Spinal cord (tissue), 10 donors: ENCODE results near the gene PRPS1. TPM values are rescaled to one million over a fixed set of nuclear protein-coding genes. Genes with fewer than 3 reads are reported as not detected.
"Not testable (repeated sequence)": the region's sequence is repeated elsewhere in the genome, so short reads cannot be mapped to it uniquely, and the experiment has no call there.

ENCODE experiments used
- DNase-seq, 6 donors: peaks; one replicate each; pipeline versions ENCODE4 v3.0.0 to v3.0.0-alpha.2; 2013 to 2015; ENCODE audit warnings: low spot score in 6 of 6, low read depth in 4 of 6
- H3K27ac ChIP-seq: one replicate; pipeline ENCODE4 v1.5.1; 2013; ENCODE audit warnings: low read depth, low read length, control low read depth
- H3K27me3 ChIP-seq: one replicate; pipeline ENCODE4 v1.6.1; 2013; ENCODE audit warnings: low read length; ENCODE audit not compliant: control insufficient read depth, insufficient read depth
- H3K36me3 ChIP-seq: one replicate; pipeline ENCODE4 v1.6.1; 2013; ENCODE audit warnings: low read length; ENCODE audit not compliant: control insufficient read depth, insufficient read depth
- H3K4me1 ChIP-seq: one replicate; pipeline ENCODE4 v1.6.1; 2013; ENCODE audit warnings: low read length; ENCODE audit not compliant: control insufficient read depth, insufficient read depth
- H3K4me3 ChIP-seq: one replicate; pipeline ENCODE4 v1.5.1; 2013; ENCODE audit warnings: low read depth, low read length, control low read depth
- H3K9me3 ChIP-seq: one replicate; pipeline ENCODE4 v1.6.1; 2013; ENCODE audit warnings: low read length; ENCODE audit not compliant: control insufficient read depth, insufficient read depth
- WGBS: methylation state at CpG from one replicate; pipeline ENCODE4 v1.1.5; 2013; ENCODE audit warnings: missing lambda C conversion rate; ENCODE audit not compliant: insufficient coverage; 5-methylcytosine and 5-hydroxymethylcytosine counted together
- polyA plus RNA-seq, 2 donors: library from polyadenylated mRNA; unstranded; fragments of 120-200 nt; gene quantifications; one replicate each; pipeline ENCODE4 v1.2.1, GENCODE V29; 2013; ENCODE audit not compliant: insufficient read length in 2 of 2
- total RNA-seq, 2 donors: library from RNA; depleted of rRNA in 1 of 2; stranded (reverse); fragments of 120-200 nt in 1 of 2; fragments of >200 nt in 1 of 2; gene quantifications; one replicate each; pipeline versions ENCODE4 v1.2.3 to v1.2.4, GENCODE V29; 2013 to 2014
- donor health status: healthy.

Gene PRPS1
- total and polyA plus RNA-seq, 4 donors, result 41.3 to 61.9 (median 53.5) TPM

DNA sequence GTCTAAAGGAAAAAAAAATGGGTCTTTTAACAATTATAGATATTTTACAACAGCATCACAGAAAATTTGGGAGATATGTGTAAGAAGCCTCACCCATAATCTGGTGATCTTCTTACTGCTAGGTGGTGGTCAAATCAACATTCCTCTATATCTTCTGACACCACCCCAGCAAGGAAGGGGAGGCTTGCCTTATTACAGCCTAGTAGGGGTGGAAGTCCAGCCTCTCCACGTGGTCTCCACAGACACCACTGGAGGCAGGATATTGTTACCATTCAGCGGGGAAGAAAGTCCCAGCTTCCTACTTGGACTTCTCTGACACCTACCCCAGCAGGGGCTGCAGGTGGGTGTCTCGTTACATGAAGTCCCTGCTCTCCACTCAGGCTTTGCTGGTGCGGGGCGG lies 28.7 kb downstream of the PRPS1 start:
- H3K4me1 ChIP-seq, result peaks cover 9% of the 10 kb centered on the region
- H3K9me3 ChIP-seq, result no peaks in the 10 kb centered on the region
- no peak for DNase-seq
- H3K27ac ChIP-seq, result no peak overlapping the region
- H3K27me3 ChIP-seq, result peaks cover 14% of the 10 kb centered on the region
- H3K4me3 ChIP-seq, result no peak overlapping the region
- no peaks in the 10 kb centered on the region for H3K36me3 ChIP-seq
- 59% methylated on average over 5 of the region's 5 CpGs for WGBS

GRCh38 chrX:107658660-107659059 lies 30.4 kb downstream of the PRPS1 start:
- no peaks in the 10 kb centered on the region for H3K9me3 ChIP-seq
- WGBS, result 80% methylated on average over 3 of the region's 5 CpGs
- peaks cover 17% of the 10 kb centered on the region for H3K27me3 ChIP-seq
- H3K27ac ChIP-seq, result no peak overlapping the region
- no peak overlapping the region for H3K4me3 ChIP-seq
- no peak for DNase-seq
- no peaks in the 10 kb centered on the region for H3K36me3 ChIP-seq
- H3K4me1 ChIP-seq, result peaks cover 9% of the 10 kb centered on the region

- H3K4me3 ChIP-seq, result no peak overlapping the region
- H3K27me3 ChIP-seq, result peaks cover 17% of the 10 kb centered on the region
- no peak for DNase-seq
- no peaks in the 10 kb centered on the region for H3K36me3 ChIP-seq
- peaks cover 9% of the 10 kb centered on the region for H3K4me1 ChIP-seq
- H3K9me3 ChIP-seq, result no peaks in the 10 kb centered on the region
- H3K27ac ChIP-seq, result no peak overlapping the region
- 33% methylated on average over 2 of the region's 4 CpGs for WGBS
These were observed 31.0 kb downstream of the PRPS1 start for GRCh38 chrX:107659286-107659685.

DNA sequence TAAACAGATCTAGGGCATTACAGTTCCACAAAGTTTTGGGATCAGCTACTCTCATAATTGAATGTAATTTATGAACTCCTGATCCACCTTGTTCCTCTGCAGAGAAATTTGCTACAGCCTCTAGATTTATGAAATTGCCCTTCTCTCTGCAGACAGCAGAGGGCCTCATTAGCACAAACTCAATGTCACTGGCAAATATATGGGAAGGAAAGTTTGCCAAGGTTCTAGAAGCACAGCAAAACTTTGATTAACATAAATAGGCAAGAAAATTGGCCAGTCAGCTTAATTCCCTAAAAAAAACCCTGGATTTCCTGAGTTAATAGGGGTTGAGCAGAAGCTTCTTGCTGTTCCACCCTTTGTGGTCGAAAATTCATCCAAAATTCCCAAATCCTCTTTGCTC lies 31.5 kb downstream of the PRPS1 start:
- Histone ChIP-seq H3K4me3 (no peak overlapping the region), H3K27me3 (peaks cover 14% of the 10 kb centered on the region), H3K9me3 (no peaks in the 10 kb centered on the region), H3K27ac (no peak overlapping the region), H3K36me3 (no peaks in the 10 kb centered on the region), H3K4me1 (peaks cover 7% of the 10 kb centered on the region)
- DNase-seq, result peak in 3 of 6 donors; percentile 32 to 78 (median 70)
- no CpG with 5 or more reads among the region's 1 CpG for WGBS

- 63% methylated on average over 1 of the region's 3 CpGs for WGBS
- H3K9me3 ChIP-seq, result no peaks in the 10 kb centered on the region
- no peaks in the 10 kb centered on the region for H3K36me3 ChIP-seq
- H3K4me3 ChIP-seq, result no peak overlapping the region
- no peak overlapping the region for H3K27ac ChIP-seq
- peaks cover 11% of the 10 kb centered on the region for H3K27me3 ChIP-seq
- H3K4me1 ChIP-seq, result no peaks in the 10 kb centered on the region
- DNase-seq, result no peak
These were observed 33.8 kb downstream of the PRPS1 start for GRCh38 chrX:107662145-107662544.

DNA sequence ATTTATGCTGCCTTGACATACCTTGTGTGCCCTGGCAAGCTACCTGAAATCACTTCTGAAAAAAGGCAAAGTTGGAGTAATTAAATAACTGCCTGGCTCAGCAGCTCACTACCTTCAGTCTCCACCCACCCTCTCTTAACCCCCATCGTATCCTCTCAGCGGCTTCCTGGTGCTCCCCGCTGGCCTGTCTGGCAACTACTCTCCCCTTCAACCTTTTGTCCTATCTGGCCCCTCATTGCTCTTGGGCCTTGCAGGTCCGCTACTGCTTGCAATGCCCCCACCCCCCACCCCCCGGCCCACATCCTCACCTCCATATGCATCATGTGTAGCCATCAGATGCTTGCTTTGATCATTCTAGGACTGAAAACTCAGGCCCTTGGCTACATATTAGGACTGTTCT lies 34.5 kb downstream of the PRPS1 start:
- Histone ChIP-seq H3K27me3 (peaks cover 8% of the 10 kb centered on the region), H3K9me3 (no peaks in the 10 kb centered on the region), H3K36me3 (no peaks in the 10 kb centered on the region), H3K4me3 (no peak overlapping the region), H3K4me1 (no peaks in the 10 kb centered on the region), H3K27ac (no peak overlapping the region)
- no peak for DNase-seq
- WGBS, result 66% methylated on average over 5 of the region's 5 CpGs

DNA sequence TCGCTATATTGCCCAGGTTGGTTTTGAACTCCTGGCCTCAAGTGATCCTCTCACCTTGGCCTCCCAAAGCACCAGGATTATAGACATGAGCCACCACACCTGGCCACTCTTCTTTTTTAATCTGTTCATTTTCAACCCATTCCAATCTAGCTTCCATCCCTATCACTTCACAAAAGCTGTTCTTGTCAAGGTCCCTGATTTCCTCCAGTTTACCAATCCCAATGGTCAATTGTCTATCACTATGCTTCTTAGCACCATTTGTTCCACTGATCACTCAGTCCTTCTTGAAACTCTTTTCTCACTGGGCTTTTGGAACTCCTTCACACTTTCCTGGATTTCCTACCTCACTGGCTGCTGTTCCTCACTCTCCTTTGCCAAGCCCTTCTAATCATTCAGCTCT lies 38.6 kb downstream of the PRPS1 start:
- H3K4me3 ChIP-seq, result no peak overlapping the region
- H3K27me3 ChIP-seq, result peaks cover 3% of the 10 kb centered on the region
- no peak overlapping the region for H3K27ac ChIP-seq
- H3K4me1 ChIP-seq, result no peaks in the 10 kb centered on the region
- WGBS, result 100% methylated on average over 1 of the region's 1 CpG
- no peaks in the 10 kb centered on the region for H3K36me3 ChIP-seq
- no peaks in the 10 kb centered on the region for H3K9me3 ChIP-seq
- no peak for DNase-seq

- H3K4me3 ChIP-seq, result no peak overlapping the region
- no peaks in the 10 kb centered on the region for H3K4me1 ChIP-seq
- DNase-seq, result no peak
- H3K27me3 ChIP-seq, result peaks cover under 1% of the 10 kb centered on the region
- no peaks in the 10 kb centered on the region for H3K36me3 ChIP-seq
- H3K9me3 ChIP-seq, result no peaks in the 10 kb centered on the region
- no peak overlapping the region for H3K27ac ChIP-seq
- WGBS, result 68% methylated on average over 1 of the region's 1 CpG
These were observed 39.1 kb downstream of the PRPS1 start for GRCh38 chrX:107667426-107667825.

DNA sequence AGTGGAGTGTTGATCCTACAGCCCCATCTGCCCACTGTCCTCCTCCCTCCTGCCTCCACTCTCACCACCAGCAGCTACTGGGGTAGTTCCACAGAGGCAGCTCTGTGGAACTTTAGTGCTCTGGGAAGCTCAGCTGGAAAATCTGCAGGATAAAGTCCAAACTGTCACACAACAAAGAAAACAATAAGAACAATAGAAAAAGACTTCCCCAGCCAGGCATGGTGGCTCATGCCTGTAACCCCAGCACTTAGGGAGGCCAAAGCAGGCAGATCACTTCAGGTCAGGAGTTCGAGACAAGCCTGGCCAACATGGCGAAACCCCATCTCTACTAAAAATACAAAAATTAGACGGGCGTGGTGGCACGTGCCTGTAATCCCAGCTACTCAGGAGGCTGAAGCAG lies 40.4 kb downstream of the PRPS1 start:
- not testable (repeated sequence) for H3K4me1 ChIP-seq, DNase-seq, H3K4me3 ChIP-seq, H3K27me3 ChIP-seq, H3K9me3 ChIP-seq, H3K27ac ChIP-seq, H3K36me3 ChIP-seq
- WGBS, result 58% methylated on average over 4 of the region's 5 CpGs

GRCh38 chrX:107669261-107669660 lies 41.0 kb downstream of the PRPS1 start:
- H3K36me3 ChIP-seq, result no peaks in the 10 kb centered on the region
- peaks cover 5% of the 10 kb centered on the region for H3K27me3 ChIP-seq
- no peak overlapping the region for H3K4me3 ChIP-seq
- H3K4me1 ChIP-seq, result peaks cover 7% of the 10 kb centered on the region
- no peak for DNase-seq
- no CpG with 5 or more reads among the region's 4 CpGs for WGBS
- no peaks in the 10 kb centered on the region for H3K9me3 ChIP-seq
- no peak overlapping the region for H3K27ac ChIP-seq
